RWPE2 (cell line): ENCODE data around the gene VDAC2.

Experiments
- ATAC-seq: fragments of 200-7000 bp; cut with Tn5 transposase; 3 replicates; pipeline ENCODE4 v1.9.1; 2021; ENCODE audit warnings: low read depth
- DNase-seq: peaks from one replicate; pipeline ENCODE4 v3.0.0-alpha.2; 2020; ENCODE audit warnings: low spot score
- H3K27ac ChIP-seq: fragments of 450-650 bp; 2 replicates; pipeline ENCODE4 v1.5.1; 2017; ENCODE audit warnings: mild to moderate bottlenecking; ENCODE audit not compliant: poor library complexity, severe bottlenecking
- H3K27me3 ChIP-seq: fragments of 250-450 bp; sonication (Bioruptor Pico); 2 replicates; pipeline ENCODE4 v1.5.1; 2021; ENCODE audit warnings: mild to moderate bottlenecking, moderate library complexity; ENCODE audit not compliant: insufficient read depth, poor library complexity, severe bottlenecking
- H3K36me3 ChIP-seq: fragments of 250-450 bp; sonication (Bioruptor Pico); 2 replicates; pipeline ENCODE4 v1.5.1; 2020; ENCODE audit warnings: low read depth, mild to moderate bottlenecking, moderate library complexity
- H3K4me1 ChIP-seq: fragments of 250-450 bp; sonication (Bioruptor Pico); 2 replicates; pipeline ENCODE4 v1.5.1; 2021; ENCODE audit warnings: mild to moderate bottlenecking, moderate library complexity; ENCODE audit not compliant: insufficient read depth, poor library complexity, severe bottlenecking
- H3K4me3 ChIP-seq: fragments of 250-450 bp; sonication (Bioruptor Pico); 2 replicates; pipeline ENCODE4 v1.5.1; 2021; ENCODE audit warnings: mild to moderate bottlenecking, moderate library complexity; ENCODE audit not compliant: severe bottlenecking
- H3K9me3 ChIP-seq: fragments of 250-450 bp; sonication (Bioruptor Pico); 2 replicates; pipeline ENCODE4 v1.5.1; 2021; ENCODE audit warnings: mild to moderate bottlenecking, moderate library complexity; ENCODE audit not compliant: severe bottlenecking
- TF ChIP-seq, protein P1 (sequence below): fragments of 450-650 bp; IDR thresholded peaks from one replicate; pipeline ENCODE4 v1.5.1; 2017; ENCODE audit warnings: mild to moderate bottlenecking, moderate library complexity; ENCODE audit not compliant: poor library complexity, severe bottlenecking

Gene VDAC2

DNA sequence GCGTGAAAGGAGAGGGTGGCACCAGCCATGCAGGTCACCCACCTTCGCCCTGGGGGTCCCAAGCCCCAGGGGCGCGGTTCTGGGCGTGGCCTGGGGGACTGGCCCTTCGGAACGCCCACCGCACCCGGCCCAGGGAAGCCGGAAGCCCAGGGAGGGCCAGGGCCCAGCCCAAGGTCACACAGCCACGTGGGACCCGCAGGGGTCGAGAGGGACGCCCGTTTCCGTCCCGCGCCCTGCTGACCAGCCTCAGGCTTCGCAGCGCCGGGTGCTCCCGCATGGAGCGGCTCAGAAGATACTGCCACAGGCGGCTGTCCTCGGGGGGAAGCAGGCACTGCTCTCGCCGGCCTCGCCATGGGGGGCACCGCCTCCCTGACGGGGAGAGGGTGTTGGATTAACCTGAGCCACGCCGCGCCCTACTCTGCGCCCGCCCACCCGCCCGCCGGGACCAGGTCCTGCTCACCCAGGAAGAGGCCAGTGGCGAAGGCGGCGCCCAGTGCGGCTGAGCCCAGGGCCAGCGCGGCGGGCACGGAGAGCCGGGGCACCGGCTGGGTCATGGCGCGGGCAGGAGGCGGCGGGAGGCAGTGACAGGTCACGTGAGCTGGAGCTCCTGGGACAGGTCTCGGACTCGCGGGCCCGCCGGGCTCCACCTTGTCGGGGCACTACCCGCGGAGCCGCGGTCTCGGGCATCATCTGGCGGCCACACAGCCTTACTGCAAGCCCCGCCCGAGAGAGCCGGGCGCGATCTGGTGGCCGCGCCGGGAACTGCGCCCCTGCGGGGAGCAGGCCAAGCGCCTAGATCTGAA is 25.0 kb downstream of the VDAC2 start, which contains the start of gene COMTD1:
TSS of gene COMTD1 (minus strand) at position 583 of the 803 bp plus-strand sequence. CDS start at position 554, 29 bp downstream.
- TF ChIP-seq, protein P1, sequence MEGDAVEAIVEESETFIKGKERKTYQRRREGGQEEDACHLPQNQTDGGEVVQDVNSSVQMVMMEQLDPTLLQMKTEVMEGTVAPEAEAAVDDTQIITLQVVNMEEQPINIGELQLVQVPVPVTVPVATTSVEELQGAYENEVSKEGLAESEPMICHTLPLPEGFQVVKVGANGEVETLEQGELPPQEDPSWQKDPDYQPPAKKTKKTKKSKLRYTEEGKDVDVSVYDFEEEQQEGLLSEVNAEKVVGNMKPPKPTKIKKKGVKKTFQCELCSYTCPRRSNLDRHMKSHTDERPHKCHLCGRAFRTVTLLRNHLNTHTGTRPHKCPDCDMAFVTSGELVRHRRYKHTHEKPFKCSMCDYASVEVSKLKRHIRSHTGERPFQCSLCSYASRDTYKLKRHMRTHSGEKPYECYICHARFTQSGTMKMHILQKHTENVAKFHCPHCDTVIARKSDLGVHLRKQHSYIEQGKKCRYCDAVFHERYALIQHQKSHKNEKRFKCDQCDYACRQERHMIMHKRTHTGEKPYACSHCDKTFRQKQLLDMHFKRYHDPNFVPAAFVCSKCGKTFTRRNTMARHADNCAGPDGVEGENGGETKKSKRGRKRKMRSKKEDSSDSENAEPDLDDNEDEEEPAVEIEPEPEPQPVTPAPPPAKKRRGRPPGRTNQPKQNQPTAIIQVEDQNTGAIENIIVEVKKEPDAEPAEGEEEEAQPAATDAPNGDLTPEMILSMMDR: peak; percentile 100
- no peaks in the 10 kb centered on the region for H3K9me3 ChIP-seq
- peaks cover 7% of the 10 kb centered on the region for H3K4me1 ChIP-seq
- H3K27me3 ChIP-seq: no peaks in the 10 kb centered on the region
- H3K36me3 ChIP-seq: peaks cover 33% of the 10 kb centered on the region
- H3K4me3 ChIP-seq: peak within 1 kb of the TSS; percentile 40
- peak within 1 kb of the TSS; percentile 90 for H3K27ac ChIP-seq
- peak; percentile 97 for DNase-seq
- peak; percentile 62 for ATAC-seq

DNA sequence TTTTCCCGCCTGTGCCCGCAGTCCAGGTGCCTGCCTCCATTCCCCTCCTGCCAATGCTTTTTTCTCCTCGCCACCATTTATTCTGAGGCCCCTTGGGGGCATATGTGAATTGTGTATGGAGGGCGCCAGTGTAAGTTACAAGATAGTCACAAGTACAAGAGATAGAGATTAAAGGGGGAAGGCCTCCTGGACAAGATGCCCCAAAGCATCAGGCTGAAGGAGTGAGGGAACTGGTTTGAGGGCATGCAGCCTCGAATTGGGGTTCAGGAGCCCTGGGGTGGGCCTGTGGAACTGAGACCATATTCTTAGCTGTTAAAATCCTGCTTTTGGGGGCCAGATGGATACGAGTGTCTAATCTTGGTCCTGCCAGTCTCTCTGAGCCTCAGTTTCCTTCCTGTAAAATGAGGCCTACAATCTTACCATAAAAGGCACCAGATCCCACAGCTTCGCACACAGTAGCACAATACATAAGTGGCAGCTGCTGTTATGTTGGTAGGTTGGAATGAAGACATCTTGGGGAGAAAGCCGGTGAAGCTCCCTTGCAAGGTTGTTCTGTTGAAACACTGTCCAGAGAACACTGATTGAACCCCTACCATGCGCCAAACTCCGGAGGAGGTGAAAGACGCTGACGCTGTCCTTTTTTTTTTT is 25.7 kb downstream of the VDAC2 start:
- H3K36me3 ChIP-seq: peaks cover 25% of the 10 kb centered on the region
- TF ChIP-seq, protein P1: peak; percentile 94
- peak overlapping the region; percentile 40 for H3K4me3 ChIP-seq
- H3K9me3 ChIP-seq: no peaks in the 10 kb centered on the region
- H3K4me1 ChIP-seq: peaks cover 7% of the 10 kb centered on the region
- DNase-seq (no peak), ATAC-seq (no peak)
- H3K27me3 ChIP-seq: no peaks in the 10 kb centered on the region
- peak overlapping the region; percentile 90 for H3K27ac ChIP-seq

DNA sequence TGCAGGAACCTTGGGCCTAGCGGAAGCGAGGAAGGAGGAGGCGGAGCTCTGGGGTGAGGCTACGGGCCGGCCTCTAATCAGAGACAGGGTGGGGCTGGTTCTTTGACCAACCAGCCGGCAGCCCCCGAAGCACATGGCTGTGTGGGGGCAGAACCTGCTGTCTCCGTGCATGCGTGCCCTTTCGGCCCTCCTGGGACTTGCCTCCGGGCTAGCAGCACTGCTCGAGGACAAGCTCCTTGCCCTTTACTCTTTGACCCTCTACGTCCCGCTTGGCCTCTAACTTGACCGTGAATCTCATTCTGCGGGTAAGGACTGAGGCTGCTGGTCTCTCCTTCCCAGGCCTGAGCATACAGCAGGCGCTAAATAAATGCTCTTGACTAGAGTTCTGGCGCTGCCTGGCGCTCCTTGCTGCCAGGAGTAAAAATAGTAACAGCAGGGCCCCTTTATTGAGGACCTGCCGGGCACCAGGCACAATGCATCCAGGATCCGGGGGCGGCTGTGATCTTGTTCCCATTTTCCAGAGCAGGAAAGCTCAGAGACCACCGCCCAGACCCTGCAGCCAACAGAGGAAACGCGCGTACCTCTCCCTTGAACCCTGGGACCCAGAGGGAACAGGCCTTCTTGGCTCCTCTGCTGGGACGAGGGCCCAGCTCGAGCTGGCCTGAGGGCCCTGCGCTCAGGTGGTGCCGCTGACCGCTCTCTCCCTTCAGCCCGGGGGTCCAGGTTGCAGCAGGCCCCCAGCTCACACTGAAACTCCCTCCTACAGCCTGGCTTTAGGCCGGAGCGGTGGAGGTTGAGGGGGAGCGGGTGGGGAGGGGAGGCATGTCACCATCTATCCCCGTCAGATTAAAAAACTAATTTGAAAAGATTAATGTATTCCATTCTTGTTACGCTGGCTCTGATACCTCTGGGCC is 27.8 kb downstream of the VDAC2 start:
- Histone ChIP-seq H3K4me3 (no peak overlapping the region), H3K27ac (no peak overlapping the region), H3K4me1 (peaks cover 5% of the 10 kb centered on the region), H3K27me3 (no peaks in the 10 kb centered on the region), H3K36me3 (peaks cover 5% of the 10 kb centered on the region), H3K9me3 (no peaks in the 10 kb centered on the region)
- TF ChIP-seq, protein P1: no peak
- ATAC-seq (no peak), DNase-seq (no peak)

DNA sequence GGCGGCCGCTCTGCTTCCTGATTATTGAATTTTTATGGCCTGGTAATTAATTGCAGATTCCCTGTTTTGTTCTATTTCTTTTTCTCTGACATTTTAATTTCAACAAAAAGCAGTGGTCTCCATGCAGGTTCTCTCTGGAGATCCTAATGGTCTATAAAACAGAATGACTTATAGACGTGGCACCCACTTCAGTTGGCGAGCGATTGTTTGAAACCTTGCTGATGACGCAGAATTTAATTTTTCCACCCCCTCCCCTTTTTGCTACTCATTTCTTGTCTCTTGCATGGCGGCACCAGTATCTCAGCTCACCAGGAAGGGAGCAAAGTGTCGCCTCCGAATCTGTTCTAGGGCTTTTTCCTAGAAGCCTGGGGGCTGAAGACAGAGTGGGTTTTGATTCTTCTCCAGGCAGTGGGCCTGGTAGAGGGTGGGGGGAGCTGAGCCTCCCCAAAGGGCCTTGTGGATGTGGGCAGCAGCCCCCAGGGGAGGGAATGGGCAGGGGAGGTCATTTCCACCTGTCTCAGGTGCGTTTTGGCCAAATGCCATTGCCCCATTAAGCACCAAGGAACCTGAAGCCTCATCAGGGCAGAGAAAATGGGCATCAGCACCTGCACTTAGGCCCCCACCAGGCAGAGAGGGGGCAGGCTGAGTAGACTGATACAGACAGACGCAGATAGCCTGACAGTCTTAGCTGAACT is 28.6 kb downstream of the VDAC2 start:
- no peaks in the 10 kb centered on the region for H3K9me3 ChIP-seq
- DNase-seq: no peak
- no peaks in the 10 kb centered on the region for H3K27me3 ChIP-seq
- H3K4me3 ChIP-seq: no peak overlapping the region
- H3K4me1 ChIP-seq: no peaks in the 10 kb centered on the region
- no peak for ATAC-seq
- no peaks in the 10 kb centered on the region for H3K36me3 ChIP-seq
- TF ChIP-seq, protein P1: no peak
- no peak overlapping the region for H3K27ac ChIP-seq
